HG02943 (cell line): ENCODE data around the gene MCU.
"Not testable (repeated sequence)": the region's sequence is repeated elsewhere in the genome, so short reads cannot be mapped to it uniquely, and the experiment has no call there.

Source experiments
- ATAC-seq: cut with Tn5 transposase; IDR thresholded peaks from one replicate; pipeline ENCODE4 v1.9.1; 2021; ENCODE audit warnings: mild to moderate bottlenecking, low read depth, moderate library complexity; ENCODE audit not compliant: unreplicated experiment

MCU gene

DNA sequence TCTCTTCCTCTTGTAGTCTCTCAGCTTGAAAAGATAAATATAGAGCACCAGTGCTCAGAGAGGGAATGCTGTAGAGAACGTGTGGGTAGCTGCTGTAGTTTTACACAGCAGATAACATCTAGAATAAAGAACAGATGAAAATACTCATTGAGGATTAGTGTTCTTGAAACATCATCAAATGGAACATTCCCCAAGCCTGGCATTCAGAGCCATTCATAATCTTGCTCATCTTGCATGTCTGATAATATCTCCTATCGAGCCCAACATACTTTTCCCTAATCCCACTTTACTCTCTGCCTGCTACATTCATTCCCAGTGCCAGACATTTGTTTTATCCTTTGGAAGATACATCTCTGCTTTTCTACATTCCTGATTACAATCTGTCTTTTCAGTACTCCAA is 35.2 kb downstream of the MCU start:
- ATAC-seq, result no peak

DNA sequence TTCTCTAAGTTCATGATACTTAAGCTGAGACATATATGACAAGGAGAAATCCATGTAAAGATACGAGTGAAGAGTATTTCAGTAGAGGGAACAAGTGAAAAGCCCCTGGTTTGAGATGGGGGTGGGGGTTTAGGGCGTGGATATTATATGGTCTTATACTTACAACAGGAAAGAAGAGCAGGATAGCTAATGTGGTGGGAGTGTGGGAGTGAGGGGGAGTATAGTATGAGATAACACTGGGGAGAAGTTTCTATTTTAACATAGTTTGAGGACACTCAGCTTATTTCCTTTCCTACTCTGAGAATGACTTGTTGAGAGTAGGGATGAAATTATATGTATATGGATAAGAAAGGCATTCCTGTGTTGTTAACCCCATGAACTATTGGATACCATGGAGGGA is 36.5 kb downstream of the MCU start:
- no peak for ATAC-seq

DNA sequence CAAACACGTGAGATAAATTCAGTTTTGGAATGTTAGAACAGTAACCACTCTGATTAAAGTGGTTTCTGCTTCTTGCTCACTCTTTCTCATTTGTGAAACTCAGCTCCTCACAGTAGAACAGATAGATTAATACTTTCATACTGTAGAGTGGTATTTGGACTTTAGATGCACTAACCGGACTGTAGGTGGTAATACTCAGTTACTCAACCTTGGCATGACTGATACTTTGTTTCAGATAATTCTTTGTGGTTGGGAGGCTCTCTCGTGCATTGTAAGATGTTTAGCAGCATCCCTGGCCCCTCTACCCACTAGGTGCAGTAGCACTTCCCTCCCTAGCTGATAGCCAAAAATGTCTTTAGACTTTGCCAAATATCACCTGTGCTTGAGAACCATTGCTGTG is 37.6 kb downstream of the MCU start:
- no peak for ATAC-seq

DNA sequence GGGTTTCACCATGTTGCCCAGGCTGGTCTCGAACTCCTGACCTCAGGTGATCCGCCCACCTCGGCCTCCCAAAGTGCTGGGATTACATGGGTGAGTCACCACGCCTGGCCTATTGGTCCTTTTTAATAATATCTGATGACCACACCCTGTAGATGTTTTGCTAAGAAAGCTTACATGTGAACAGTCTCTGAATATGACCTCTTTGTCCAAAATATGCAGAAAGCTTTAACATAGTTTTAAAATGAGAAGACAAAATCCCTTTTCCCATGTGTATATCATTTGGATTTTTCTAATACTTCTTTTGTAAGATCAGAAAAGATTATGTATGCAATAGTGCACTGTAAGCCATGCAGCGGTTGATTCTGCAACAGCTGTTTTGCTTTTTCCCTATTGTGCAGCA is 38.5 kb downstream of the MCU start:
- ATAC-seq, result no peak

DNA sequence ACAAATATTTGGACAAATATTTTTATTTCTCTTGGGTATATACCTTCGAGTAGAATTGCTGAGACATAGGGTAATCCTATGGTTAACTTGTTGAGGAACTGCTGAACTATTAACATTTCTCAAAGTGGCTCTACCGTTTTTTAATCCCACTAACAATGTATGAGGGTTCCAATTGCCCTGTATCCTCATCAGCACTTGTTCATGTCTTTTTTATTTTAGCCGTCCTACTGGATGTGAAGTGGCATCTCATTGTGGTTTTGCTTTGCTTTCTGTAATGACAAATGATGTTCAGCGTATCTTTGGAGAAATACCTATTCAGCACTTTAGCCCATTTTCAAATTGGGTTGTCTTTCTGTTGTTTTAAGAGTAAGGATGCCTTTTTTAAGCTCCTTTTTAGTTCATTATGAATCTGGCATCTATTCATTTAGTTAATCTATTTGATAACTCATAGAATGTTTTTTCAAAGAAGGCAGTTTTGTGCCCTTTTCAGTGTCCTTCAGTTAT is 40.0 kb downstream of the MCU start:
- no peak for ATAC-seq

DNA sequence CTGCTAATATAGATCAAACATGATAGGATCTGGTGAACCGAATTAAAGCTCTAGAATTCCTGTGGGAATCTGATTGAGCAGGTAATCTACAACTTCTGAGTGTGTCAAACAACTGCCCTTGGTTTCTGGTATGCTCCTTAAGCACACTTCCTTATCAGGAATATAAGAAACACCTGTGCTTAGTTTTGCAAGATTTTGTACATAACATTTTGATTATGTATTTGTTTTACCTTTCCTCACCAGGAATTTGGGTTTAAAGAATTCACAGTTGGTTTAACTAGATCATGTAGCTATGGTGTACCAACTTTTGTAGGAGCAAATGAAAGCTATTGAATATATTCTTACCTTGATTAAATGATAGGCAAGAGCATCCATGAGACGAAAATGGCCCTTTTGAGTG is 40.6 kb downstream of the MCU start:
- no peak for ATAC-seq

DNA sequence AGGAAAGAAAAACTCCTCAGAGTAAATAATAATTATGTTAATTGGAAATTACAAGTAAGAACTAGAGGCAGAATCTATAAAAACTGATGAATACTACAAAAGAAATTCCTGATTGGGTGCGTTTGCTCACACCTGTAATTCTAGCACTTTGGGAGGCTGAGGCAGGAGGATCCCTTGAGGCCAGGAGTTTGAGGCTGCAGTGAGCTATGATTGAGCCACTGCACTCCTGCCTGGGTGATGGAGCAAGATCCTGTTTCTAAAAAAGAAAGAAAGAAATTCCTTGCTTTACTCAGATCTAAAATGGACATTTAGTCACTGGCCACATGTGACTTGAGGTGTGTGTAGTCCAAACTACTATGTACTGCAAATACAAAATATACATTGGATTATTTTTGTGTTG is 42.0 kb downstream of the MCU start:
- no peak for ATAC-seq

DNA sequence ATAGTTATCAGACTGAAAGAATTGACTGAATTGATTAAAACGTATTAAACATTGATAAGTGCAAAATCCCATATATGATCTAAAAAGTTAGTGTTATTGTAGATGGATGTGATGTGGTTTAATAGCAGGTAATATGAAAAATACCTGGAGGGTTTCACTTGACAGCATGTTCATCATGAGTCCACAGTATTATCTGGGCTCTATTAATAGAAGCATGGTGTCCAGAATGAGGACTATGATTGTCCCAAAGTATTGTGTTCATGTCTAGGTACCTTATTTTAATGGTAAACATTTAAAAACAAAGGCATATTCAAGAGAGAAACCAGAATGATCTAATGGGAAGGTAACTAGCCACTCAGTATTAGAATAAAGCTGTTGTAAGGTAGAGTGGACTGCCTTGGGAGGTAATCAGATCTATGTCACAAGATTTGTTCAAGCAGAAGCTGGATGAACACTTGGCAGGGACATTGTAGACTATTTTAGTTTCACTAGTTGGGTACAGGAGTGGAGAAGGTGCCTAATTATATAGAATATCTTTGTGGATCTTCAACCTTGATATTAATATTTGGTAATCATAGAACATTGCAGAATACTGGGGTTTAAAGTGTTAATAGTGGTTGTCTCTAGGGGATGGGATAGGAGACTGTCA is 43.5 kb downstream of the MCU start:
- no peak for ATAC-seq

DNA sequence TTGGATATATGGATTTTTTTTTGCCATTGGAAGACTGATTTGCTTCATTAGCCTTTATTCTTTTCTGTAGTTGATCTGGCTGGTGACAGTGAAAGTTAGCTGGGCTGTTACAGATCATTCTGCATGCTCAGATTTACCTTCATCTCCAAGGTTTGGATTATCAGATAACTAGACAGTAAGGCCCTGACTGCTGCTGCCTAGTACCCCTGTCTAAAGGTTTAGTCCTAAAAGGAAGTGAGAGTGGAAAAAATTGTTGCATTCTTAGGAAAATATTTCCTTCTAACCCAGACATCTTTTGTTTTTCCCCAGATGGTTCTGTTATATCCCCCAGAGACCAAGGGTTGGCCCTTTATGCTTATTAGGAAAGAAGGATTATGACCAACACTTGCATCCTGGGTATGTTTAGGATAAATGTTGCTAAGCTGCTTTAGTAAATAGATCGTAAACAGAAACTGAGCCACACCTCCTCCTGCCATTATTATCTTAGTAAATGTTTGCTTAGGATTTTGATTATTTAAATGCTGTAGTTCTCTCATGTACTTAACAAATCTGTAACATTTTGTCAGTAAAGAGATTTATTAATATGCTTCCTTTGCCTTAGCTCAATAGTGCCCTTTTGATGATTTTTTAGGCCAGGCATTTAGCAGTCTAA is 44.4 kb downstream of the MCU start:
- ATAC-seq, result no peak

DNA sequence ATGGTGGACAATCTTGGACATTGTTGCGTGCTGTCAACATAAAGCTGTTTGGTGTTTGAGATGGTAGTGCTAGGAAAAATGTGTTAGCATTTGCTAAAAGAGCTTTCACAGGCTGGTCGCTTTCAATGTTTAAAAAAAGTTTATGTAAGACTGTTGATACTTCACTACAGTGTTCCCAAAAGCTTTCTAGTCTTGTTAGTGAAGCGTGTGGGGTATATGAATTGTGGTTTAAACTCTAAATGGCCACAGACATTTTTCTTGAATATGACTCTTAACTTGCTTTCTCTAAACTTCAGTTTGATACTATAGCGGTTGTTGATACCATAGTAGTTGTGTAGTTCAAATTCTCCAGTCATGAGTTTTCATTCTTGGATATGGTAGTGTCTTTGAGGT is 44.9 kb downstream of the MCU start:
- no peak for ATAC-seq

DNA sequence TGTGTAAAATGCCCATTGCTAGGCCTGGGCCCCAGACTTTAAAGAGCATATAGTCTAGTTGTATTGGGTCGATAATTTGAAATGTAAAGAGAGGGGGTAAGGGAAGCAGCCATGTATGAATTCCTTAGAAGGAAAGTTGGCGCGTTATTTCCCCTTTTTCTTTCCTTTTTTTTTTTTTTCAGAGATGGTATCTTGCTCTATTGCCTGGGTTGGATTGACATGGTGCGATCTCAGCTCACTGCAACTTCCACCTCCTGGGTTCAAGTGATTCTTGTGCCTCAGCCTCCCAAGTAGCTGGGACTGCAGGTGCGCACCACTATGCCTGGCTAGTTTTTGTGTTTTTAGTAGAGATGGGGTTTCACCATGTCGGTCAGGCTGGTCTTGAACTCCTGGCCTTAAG is 45.4 kb downstream of the MCU start:
- not testable (repeated sequence) for ATAC-seq

DNA sequence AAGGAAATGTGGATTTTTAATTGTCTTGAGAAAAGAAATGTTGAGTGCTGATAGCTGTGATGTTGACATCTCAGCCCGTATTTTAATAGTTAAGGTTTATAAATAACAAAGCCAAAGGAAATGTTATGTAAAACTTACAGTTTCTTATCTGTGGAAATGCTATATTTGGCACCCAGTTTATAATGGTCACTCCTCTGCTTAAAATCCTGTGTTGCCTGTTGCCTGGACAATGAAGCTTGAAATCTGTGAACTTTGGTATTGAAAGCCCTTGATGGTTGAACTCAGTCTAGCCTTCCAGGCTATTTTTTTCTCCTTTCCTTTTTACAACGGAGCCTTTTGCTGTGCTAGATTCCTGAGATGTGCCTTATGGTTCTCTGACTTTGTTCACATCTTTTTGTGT is 46.5 kb downstream of the MCU start:
- ATAC-seq, result no peak

DNA sequence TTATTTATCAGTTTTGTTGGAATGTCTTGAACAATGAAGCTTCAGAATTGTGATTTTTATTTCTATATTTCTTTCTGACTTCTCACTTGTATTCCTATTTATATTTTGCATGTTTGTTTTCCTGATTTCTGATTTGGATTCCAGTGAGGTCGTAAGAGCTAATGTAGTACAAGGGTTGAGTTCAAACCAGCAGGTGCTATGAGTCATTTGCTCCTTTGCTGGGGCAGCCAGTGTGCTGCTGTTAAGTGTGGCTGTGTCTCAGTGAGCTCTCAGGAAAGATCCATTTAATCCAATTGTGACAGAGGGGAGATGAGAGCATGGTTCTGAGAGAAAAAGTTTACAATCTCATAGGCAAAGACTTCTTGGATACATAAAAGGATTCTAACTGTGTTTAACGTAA is 48.6 kb downstream of the MCU start:
- no peak for ATAC-seq

DNA sequence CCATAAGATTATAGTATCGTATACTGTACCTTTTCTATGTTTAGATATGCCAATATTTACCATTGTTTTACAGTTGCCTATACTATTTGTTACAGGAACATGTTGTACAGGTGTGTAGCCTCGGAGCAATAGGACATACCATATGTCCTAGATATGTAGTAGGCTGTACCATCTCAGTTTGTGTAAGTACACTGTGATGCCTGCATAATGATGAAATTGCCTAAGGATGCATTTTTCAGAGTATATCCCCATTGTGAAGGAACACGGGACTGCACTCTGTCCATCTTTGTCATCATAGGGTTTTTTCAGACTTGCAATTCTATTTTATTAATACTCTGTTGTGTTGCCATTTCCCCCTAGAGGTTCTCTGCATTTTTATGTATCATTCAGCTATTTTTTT is 50.1 kb downstream of the MCU start:
- no peak for ATAC-seq

DNA sequence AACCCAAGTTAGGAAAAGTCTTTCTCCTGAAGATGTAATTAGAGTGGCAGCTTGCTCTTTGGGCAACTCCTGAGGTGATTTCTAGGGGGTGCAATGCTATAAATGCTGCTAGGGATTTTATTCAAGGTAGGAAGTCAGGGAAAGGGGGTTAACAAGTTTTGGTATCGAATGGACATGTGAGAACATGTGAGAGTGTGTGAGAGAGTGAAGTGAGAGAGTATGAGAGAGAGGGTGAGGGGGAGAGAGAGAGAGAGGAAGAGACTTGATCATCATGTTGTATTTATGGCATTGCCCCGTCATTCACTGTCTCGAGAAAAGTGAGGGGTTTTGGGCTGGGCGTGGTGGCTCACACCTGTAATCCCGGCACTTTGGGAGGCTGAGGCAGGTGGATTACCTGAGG is 50.9 kb downstream of the MCU start:
- no peak for ATAC-seq

DNA sequence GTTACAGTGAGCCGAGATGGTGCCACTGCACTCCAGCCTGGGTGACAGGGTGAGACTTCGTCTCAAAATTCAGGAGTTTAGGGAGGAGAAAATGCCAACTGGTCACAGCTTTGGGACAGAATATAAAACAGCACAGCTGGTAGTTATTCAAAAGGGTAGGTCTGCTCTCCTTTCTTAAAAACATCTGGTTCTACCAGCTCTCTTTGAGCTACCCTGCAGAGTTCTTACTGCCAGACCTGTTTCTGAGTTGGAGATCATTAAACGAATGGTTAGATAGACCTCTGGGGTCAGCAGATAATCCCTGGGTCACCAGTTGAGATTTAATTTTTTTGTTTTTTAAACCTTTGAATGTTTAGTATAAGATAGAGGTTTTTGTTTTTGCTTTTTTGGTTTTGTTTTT is 52.6 kb downstream of the MCU start:
- ATAC-seq, result no peak

DNA sequence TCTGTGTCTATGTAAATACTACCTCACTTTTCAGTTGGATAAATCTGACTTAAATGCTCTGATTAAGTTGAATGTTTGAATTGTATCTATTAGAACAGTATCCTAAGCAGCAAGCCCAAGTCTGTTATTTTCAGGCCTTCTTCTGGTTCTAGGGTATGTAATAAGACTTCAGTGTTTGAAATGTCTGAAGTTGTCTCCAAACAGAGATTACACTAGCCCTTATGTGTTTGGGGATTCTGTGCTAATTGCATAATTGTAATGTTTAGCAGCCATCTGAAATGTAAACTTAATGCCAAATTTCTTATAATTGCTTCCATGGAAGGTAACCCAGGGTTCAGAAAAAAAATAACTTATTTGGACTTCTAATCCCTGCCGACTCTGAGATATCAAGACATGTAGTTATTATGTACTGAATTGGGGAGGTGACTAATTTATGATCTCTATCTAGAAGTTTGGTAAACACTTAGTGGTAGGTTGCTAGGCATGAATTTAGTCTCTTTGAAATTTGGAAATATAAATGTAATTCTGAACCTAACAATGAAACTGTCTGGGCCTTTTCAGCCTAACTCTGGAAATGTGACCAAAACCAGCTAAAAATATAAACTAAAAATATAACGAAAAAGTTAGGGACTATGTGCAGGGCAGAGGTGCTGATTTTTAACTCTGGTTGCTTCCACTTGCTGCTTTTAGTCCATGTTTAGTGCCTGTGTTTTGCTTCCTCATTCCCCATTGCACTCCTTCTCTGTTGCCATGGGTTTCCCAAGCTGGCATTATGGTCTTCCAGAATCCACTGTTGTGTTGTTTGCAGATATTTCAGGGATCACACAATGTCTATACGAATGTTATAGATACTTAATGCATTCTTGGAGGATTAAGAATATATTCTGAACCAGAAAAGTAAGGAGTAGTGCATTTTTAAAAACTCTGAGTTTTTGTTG is 54.8 kb downstream of the MCU start:
- no peak for ATAC-seq

DNA sequence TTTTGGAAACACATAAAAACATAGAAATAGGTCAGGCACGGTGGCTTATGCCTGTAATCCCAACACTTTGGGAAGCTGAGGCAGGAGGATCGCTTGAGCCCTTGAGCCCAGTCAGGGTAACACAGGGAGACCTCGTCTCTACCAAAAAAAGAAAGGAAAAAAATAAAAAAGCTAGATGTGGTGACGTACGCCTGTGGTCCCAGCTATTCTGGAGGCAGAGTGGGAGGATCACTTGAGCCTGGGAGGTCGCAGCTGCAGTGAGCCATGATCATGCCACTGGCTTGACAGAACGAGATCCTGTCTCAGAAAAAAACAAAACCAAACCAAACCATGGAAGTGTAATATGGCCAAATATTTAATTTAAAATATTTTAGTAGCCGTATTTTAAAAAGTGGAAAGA is 55.6 kb downstream of the MCU start:
- no peak for ATAC-seq

DNA sequence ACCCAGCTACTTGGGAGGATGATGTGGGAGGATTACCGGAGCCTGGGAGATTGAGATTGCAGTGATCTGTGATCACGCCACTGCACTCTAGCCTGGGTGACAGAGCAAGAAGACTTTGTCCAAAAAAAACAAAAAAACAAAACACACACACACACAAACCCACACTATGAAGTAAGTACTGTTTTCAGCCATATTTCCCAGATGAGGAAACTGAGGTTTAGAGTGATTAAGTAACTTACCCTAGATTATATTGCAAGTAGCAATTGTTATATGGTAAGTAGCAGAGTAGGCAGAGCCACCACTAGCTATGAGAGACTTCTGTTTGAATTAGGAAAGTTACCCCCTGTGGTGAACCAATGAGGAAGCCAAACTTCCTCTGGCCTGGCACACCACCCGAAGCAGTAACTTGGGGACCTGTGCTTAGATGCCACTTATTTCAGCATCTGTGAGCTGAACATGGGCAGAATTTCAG is 61.9 kb downstream of the MCU start:
- ATAC-seq, result no peak

DNA sequence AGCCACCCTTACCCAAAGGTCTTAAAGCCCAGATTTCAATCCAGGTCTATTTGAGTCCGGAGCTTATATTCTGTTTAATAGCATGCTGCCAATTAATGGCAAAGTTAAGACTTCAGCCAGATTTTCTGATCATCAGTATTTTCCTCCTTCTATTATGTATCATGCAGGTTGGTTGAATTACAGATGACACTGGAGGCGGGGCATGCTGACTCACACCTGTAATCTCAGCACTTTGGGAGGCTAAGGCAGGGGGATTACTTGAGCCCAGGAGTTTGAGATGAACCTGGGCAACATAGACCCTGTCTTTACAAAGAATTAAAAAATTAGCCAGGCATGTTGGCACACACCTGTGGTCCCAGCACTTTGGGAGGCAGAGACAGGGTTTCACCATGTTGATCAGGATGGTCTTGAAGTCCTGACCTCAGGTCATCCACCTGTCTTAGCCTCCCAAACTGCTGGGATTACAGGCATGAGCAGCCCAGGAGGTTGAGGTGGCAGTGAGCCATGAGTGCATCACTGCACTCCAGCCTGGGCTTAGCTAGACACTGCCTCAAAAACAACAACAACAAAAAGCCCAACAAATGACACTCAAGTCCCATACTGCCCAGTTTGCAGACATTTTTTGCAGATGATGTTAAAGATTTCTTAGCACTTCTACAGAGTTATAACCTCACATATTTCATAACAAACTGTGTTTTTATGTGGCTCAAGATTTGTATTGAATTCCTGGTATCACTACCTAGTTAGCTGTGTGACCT is 62.5 kb downstream of the MCU start:
- ATAC-seq, result no peak
